Ishikawa (cell line): ENCODE data around the gene CYB5R4.

Experiments used
- CEBPB ChIP-seq: IDR thresholded peaks from 2 replicates; pipeline ENCODE4 v1.6.1; 2012
- CREB1 ChIP-seq: IDR thresholded peaks from 2 replicates; pipeline ENCODE4 v1.6.1; 2012; ENCODE audit warnings: low read depth
- EGR1 ChIP-seq: IDR thresholded peaks from 2 replicates; pipeline ENCODE4 v1.6.1; 2012
- EP300 ChIP-seq: IDR thresholded peaks from 2 replicates; pipeline ENCODE4 v1.6.1; 2012; ENCODE audit warnings: borderline replicate concordance
- FOXM1 ChIP-seq: IDR thresholded peaks from 2 replicates; pipeline ENCODE4 v1.6.1; 2012; ENCODE audit warnings: low read depth, borderline replicate concordance
- MAX ChIP-seq: IDR thresholded peaks from 2 replicates; pipeline ENCODE4 v1.6.1; 2012
- NFIC ChIP-seq: IDR thresholded peaks from 2 replicates; pipeline ENCODE4 v1.6.1; 2012
- RAD21 ChIP-seq: IDR thresholded peaks from 2 replicates; pipeline ENCODE4 v1.6.1; 2012; ENCODE audit warnings: low read depth
- TAF1 ChIP-seq: IDR thresholded peaks from 2 replicates; pipeline ENCODE4 v1.6.1; 2012; ENCODE audit warnings: low read depth, mild to moderate bottlenecking
- TCF12 ChIP-seq: IDR thresholded peaks from 2 replicates; pipeline ENCODE4 v1.6.1; 2012; ENCODE audit warnings: low read depth
- TEAD4 ChIP-seq: IDR thresholded peaks from 2 replicates; pipeline ENCODE4 v1.6.1; 2012
- YY1 ChIP-seq: IDR thresholded peaks from 2 replicates; pipeline ENCODE4 v1.6.1; 2012; ENCODE audit warnings: low read depth
- ZBTB7A ChIP-seq: IDR thresholded peaks from 2 replicates; pipeline ENCODE4 v1.6.1; 2012; ENCODE audit warnings: low read depth
- TF ChIP-seq, protein P1 (sequence below): IDR thresholded peaks from 2 replicates; pipeline ENCODE4 v1.6.1; 2012
- TF ChIP-seq, protein P2 (sequence below): IDR thresholded peaks from 2 replicates; pipeline ENCODE4 v1.6.1; 2012; ENCODE audit warnings: low read depth, mild to moderate bottlenecking

CYB5R4 gene

DNA sequence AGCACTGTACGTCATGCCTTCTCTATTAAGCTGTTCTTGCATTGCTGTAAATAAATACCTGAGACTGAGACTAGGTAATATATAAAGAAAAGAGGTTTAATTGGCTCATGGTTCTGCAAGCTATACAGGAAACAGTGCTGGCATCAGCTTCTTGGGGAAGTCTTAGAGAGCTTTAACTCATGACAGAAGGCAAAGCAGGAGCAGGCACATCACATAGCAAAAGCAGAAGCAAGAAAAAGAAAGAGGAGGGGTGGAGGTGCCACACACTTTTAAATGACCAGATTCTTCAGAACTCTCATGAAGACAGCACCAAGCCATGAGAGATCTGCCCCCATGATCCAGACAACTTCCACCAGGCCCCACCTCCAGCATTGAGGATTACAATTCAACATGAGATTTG lies 30.1 kb downstream of the CYB5R4 start:
- TF ChIP-seq TEAD4: no peak
- no peak for TF ChIP-seq RAD21
- TF ChIP-seq FOXM1: no peak
- TF ChIP-seq, protein P1, sequence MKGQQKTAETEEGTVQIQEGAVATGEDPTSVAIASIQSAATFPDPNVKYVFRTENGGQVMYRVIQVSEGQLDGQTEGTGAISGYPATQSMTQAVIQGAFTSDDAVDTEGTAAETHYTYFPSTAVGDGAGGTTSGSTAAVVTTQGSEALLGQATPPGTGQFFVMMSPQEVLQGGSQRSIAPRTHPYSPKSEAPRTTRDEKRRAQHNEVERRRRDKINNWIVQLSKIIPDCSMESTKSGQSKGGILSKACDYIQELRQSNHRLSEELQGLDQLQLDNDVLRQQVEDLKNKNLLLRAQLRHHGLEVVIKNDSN: no peak
- TF ChIP-seq YY1: no peak
- no peak for TF ChIP-seq ZBTB7A
- TF ChIP-seq, protein P2, sequence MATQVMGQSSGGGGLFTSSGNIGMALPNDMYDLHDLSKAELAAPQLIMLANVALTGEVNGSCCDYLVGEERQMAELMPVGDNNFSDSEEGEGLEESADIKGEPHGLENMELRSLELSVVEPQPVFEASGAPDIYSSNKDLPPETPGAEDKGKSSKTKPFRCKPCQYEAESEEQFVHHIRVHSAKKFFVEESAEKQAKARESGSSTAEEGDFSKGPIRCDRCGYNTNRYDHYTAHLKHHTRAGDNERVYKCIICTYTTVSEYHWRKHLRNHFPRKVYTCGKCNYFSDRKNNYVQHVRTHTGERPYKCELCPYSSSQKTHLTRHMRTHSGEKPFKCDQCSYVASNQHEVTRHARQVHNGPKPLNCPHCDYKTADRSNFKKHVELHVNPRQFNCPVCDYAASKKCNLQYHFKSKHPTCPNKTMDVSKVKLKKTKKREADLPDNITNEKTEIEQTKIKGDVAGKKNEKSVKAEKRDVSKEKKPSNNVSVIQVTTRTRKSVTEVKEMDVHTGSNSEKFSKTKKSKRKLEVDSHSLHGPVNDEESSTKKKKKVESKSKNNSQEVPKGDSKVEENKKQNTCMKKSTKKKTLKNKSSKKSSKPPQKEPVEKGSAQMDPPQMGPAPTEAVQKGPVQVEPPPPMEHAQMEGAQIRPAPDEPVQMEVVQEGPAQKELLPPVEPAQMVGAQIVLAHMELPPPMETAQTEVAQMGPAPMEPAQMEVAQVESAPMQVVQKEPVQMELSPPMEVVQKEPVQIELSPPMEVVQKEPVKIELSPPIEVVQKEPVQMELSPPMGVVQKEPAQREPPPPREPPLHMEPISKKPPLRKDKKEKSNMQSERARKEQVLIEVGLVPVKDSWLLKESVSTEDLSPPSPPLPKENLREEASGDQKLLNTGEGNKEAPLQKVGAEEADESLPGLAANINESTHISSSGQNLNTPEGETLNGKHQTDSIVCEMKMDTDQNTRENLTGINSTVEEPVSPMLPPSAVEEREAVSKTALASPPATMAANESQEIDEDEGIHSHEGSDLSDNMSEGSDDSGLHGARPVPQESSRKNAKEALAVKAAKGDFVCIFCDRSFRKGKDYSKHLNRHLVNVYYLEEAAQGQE: no peak
- no peak for TF ChIP-seq EP300
- TF ChIP-seq CREB1: no peak
- TF ChIP-seq TAF1: no peak
- TF ChIP-seq TCF12: no peak
- no peak for TF ChIP-seq EGR1
- TF ChIP-seq CEBPB: no peak
- no peak for TF ChIP-seq NFIC
- no peak for TF ChIP-seq MAX

DNA sequence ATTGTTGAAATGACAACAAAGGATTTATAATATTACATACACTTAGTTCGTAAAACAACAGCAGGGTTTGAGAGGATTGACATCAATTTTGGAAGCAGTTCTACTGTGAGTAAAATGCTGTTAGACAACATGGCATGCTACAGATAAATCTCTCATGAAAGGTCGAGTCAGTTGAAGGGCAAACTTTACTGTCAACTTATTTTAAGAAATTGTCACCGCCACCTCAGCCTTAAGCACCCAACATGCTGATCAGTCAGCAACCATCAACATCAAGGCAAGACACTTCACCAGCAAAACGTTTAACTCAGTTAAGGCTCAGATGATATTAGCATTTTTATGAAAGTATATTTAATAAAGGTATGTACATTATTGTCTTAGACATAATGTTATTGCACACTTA lies 31.0 kb downstream of the CYB5R4 start:
- TF ChIP-seq CEBPB (no peak), EP300 (no peak), YY1 (no peak), TCF12 (no peak)
- TF ChIP-seq, protein P1: no peak

DNA sequence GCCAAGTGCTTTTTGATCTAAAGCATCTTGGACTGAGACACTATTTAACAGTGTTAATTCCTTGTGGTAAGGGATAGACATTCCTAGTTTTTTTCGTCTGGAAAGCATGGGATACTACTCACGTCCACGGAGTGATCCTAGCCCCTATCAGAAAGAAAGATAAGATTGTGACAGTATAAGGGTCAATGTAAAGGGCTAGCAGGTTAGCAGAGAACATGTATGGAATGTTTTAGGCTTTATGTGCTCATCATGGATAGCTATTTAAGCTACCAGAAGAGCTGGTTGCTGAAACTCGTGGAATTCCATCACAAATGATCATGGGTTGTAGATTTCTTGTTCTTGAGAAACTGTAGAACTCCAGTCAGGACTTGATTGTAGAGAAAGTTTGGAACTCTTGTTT lies 32.1 kb downstream of the CYB5R4 start:
- TF ChIP-seq TAF1 (no peak), NFIC (no peak), RAD21 (no peak), EP300 (no peak), CREB1 (no peak), CEBPB (no peak), EGR1 (no peak), TEAD4 (no peak), YY1 (no peak), FOXM1 (no peak), TCF12 (no peak), MAX (no peak)
- TF ChIP-seq, protein P2: no peak
- TF ChIP-seq, protein P1: no peak

DNA sequence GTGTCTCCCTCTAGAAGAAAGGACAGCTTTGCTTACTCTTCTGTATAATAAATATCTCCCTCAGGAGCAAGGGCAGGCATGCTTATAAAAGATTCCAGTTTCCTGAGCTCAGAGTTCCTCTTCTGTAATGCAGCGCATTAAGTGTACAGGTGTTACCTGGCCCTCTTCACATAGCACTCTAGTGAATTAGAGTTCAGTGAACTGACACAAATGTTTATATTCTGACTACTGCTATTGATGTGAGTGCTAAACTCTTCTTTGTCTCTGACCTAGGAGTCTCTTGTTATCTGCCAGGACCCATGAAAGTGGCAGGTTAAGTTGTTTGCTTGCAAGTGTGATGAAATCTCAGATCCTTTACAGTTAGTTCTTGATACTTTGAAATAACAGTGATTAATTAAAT lies 33.5 kb downstream of the CYB5R4 start:
- no peak for TF ChIP-seq ZBTB7A
- TF ChIP-seq CEBPB: no peak
- no peak for TF ChIP-seq TCF12
- TF ChIP-seq MAX: no peak
- TF ChIP-seq, protein P1: no peak
- TF ChIP-seq EP300: no peak
- TF ChIP-seq, protein P2: no peak
- TF ChIP-seq FOXM1: no peak
- no peak for TF ChIP-seq RAD21
- no peak for TF ChIP-seq TEAD4
- TF ChIP-seq NFIC: no peak
- TF ChIP-seq EGR1: no peak
